Natural killer cell (primary cell): Measurements from ENCODE around the gene CEP41. TPM values are rescaled to one million over a fixed set of nuclear protein-coding genes. Genes with fewer than 3 reads are reported as not detected.

Source experiments
- ATAC-seq, 3 donors: fragments of 150-1000 bp in 2 of 3; fragments of 200-7000 bp in 1 of 3; cut with Tn5 transposase; 1 replicate in 1 of 3; 2 replicates in 2 of 3; pipeline ENCODE4 v1.10.0; 2021; ENCODE audit warnings: mild to moderate bottlenecking in 2 of 3, moderate library complexity in 2 of 3
- DNase-seq, 2 donors: peaks; one replicate each; pipeline versions ENCODE4 v3.0.0 to v3.0.0-alpha.2; 2013 to 2021; ENCODE audit warnings: mixed read lengths in 1 of 2
- H3K27ac ChIP-seq: one replicate; pipeline ENCODE4 v1.5.1; 2013; ENCODE audit warnings: mild to moderate bottlenecking, low read length
- H3K27me3 ChIP-seq: one replicate; pipeline ENCODE4 v1.6.1; 2013; ENCODE audit warnings: low read length; ENCODE audit not compliant: control insufficient read depth, insufficient read depth
- H3K36me3 ChIP-seq: one replicate; pipeline ENCODE4 v1.6.1; 2013; ENCODE audit warnings: low read length; ENCODE audit not compliant: control insufficient read depth, insufficient read depth
- H3K4me1 ChIP-seq: one replicate; pipeline ENCODE4 v1.6.1; 2013; ENCODE audit warnings: low read length; ENCODE audit not compliant: control insufficient read depth, insufficient read depth
- H3K4me3 ChIP-seq: one replicate; pipeline ENCODE4 v1.5.1; 2013; ENCODE audit warnings: low read length
- H3K9me3 ChIP-seq: one replicate; pipeline ENCODE4 v1.6.1; 2013; ENCODE audit warnings: low read length; ENCODE audit not compliant: control insufficient read depth, insufficient read depth
- H3K27ac Mint-ChIP-seq, 2 donors: one replicate each; pipeline ENCODE4 v1.8.0; 2022; ENCODE audit warnings: mild to moderate bottlenecking in 2 of 2, mixed read lengths in 2 of 2, moderate library complexity in 1 of 2
- H3K27me3 Mint-ChIP-seq, 2 donors: one replicate each; pipeline ENCODE4 v1.8.0; 2022; ENCODE audit warnings: low read depth in 2 of 2, mixed read lengths in 2 of 2
- H3K36me3 Mint-ChIP-seq: one replicate; pipeline ENCODE4 v1.8.0; 2022; ENCODE audit warnings: mixed read lengths
- H3K4me1 Mint-ChIP-seq, 2 donors: one replicate each; pipeline ENCODE4 v1.8.0; 2022; ENCODE audit warnings: mixed read lengths in 2 of 2
- H3K4me3 Mint-ChIP-seq: one replicate; pipeline ENCODE4 v1.8.0; 2022; ENCODE audit warnings: mild to moderate bottlenecking, moderate library complexity, mixed read lengths
- H3K9me3 Mint-ChIP-seq, 2 donors: one replicate each; pipeline ENCODE4 v1.8.0; 2022; ENCODE audit warnings: mixed read lengths in 2 of 2
- WGBS: methylation state at CpG from one replicate; pipeline ENCODE4 v1.1.7; 2013; ENCODE audit warnings: missing lambda C conversion rate; ENCODE audit not compliant: insufficient coverage; 5-methylcytosine and 5-hydroxymethylcytosine counted together
- intact Hi-C: fragments of 100-400 bp; cut with micrococcal nuclease; formaldehyde crosslinking; loops from one replicate; pipeline ENCODE4 v1.14.2; 2022
- total RNA-seq, 4 donors: library from RNA; stranded (reverse); fragments of 120-200 nt in 1 of 4; gene quantifications; one replicate each; pipeline versions ENCODE4 v1.2.3 to v1.2.4, GENCODE V29; 2013 to 2022
- TF ChIP-seq, protein P1 (sequence below): fragments of 200-600 bp; IDR thresholded peaks from one replicate; pipeline ENCODE4 v1.8.0; 2022; ENCODE audit warnings: antibody characterized with exemption

CEP41 gene
- total RNA-seq, 3 donors from 2014 or later (not counting 1 experiment from before 2014, with no cell fraction given): 8.7 to 14.2 (median 11.2) TPM

- H3K4me3 Mint-ChIP-seq: no peak overlapping the region
- H3K9me3 Mint-ChIP-seq: no peaks in the 10 kb centered on the region
Measured at GRCh38 chr7:130430841-130431666, 9.8 kb downstream of the CEP41 start.

GRCh38 chr7:130430115-130430514 is 10.7 kb downstream of the CEP41 start:
- ATAC-seq: no peak
- no peaks in the 10 kb centered on the region for H3K27me3 ChIP-seq
- H3K36me3 ChIP-seq: no peaks in the 10 kb centered on the region
- no peak for DNase-seq
- no peaks in the 10 kb centered on the region for H3K9me3 Mint-ChIP-seq
- H3K27ac Mint-ChIP-seq: no peak overlapping the region
- H3K36me3 Mint-ChIP-seq: no peaks in the 10 kb centered on the region
- H3K9me3 ChIP-seq: no peaks in the 10 kb centered on the region
- H3K4me3 ChIP-seq: no peak overlapping the region
- H3K4me1 ChIP-seq: peaks cover 4% of the 10 kb centered on the region
- H3K27me3 Mint-ChIP-seq: no peaks in the 10 kb centered on the region
- TF ChIP-seq, protein P1, sequence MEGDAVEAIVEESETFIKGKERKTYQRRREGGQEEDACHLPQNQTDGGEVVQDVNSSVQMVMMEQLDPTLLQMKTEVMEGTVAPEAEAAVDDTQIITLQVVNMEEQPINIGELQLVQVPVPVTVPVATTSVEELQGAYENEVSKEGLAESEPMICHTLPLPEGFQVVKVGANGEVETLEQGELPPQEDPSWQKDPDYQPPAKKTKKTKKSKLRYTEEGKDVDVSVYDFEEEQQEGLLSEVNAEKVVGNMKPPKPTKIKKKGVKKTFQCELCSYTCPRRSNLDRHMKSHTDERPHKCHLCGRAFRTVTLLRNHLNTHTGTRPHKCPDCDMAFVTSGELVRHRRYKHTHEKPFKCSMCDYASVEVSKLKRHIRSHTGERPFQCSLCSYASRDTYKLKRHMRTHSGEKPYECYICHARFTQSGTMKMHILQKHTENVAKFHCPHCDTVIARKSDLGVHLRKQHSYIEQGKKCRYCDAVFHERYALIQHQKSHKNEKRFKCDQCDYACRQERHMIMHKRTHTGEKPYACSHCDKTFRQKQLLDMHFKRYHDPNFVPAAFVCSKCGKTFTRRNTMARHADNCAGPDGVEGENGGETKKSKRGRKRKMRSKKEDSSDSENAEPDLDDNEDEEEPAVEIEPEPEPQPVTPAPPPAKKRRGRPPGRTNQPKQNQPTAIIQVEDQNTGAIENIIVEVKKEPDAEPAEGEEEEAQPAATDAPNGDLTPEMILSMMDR: no peak
- peaks cover 0 to 4% of the 10 kb centered on the region in 2 donors for H3K4me1 Mint-ChIP-seq
- 100% methylated on average over 1 of the region's 1 CpG for WGBS
- H3K4me3 Mint-ChIP-seq: no peak overlapping the region
- no peak overlapping the region for H3K27ac ChIP-seq
- intact Hi-C loops: no loop called here

More at GRCh38 chr7:130430841-130431666, 9.8 kb downstream of the CEP41 start:
- intact Hi-C loops: no loop called here
- DNase-seq: no peak
- Mint-ChIP-seq H3K4me1 (peaks cover 0 to 4% of the 10 kb centered on the region in 2 donors), H3K27me3 (no peaks in the 10 kb centered on the region), H3K27ac (no peak overlapping the region), H3K36me3 (no peaks in the 10 kb centered on the region)
- Histone ChIP-seq H3K36me3 (no peaks in the 10 kb centered on the region), H3K4me1 (peaks cover 4% of the 10 kb centered on the region), H3K27ac (no peak overlapping the region), H3K9me3 (no peaks in the 10 kb centered on the region), H3K27me3 (no peaks in the 10 kb centered on the region), H3K4me3 (no peak overlapping the region)
- ATAC-seq: no peak
- WGBS: 88% methylated on average over 5 of the region's 5 CpGs
- TF ChIP-seq, protein P1: no peak

DNA sequence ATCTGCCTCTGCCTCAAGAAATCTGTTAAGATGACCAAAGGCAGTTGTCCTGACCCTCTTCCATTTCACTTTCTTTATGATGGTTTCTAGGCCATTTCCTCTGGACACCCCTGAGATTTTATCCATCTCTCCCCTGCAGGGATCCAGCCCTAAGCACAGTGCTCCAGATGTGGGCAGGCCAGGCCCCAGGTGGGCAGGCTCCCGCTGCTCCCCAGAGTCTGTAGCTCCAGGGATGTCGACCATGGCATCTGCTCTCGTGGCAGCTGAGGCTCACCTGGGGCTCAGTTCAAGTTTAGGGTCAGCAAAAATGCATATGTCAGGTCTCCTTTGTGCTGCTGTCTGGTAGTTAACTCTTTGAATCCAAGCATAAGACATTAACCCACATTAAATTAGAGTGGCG is 11.8 kb downstream of the CEP41 start:
- 94% methylated on average over 4 of the region's 4 CpGs for WGBS

More for the DNA sequence above, 11.8 kb downstream of the CEP41 start:
- Histone ChIP-seq H3K4me1 (peaks cover 4% of the 10 kb centered on the region), H3K27me3 (no peaks in the 10 kb centered on the region), H3K9me3 (no peaks in the 10 kb centered on the region), H3K27ac (no peak overlapping the region), H3K4me3 (no peak overlapping the region), H3K36me3 (no peaks in the 10 kb centered on the region)
- Mint-ChIP-seq H3K27ac (no peak overlapping the region), H3K4me3 (no peak overlapping the region), H3K36me3 (no peaks in the 10 kb centered on the region), H3K27me3 (no peaks in the 10 kb centered on the region), H3K9me3 (no peaks in the 10 kb centered on the region), H3K4me1 (peaks cover 0 to 4% of the 10 kb centered on the region in 2 donors)
- intact Hi-C loops: no loop called here
- no peak for DNase-seq
- TF ChIP-seq, protein P1: no peak
- ATAC-seq: no peak
